Measurements from ENCODE around the gene RNFT1.
"Not testable (repeated sequence)": the region's sequence is repeated elsewhere in the genome, so short reads cannot be mapped to it uniquely, and the experiment has no call there.

Gene RNFT1

GRCh38 chr17:59964482-59965328 is at the start of gene RNFT1:
Gene RNFT1 (minus strand): TSS chr17:59964740. CDS start chr17:59964663, 77 bp downstream.
- DNase-seq (ENCODE audit: low spot score): peak; percentile 89

- DNase-seq (ENCODE audit: low spot score): not testable (repeated sequence)
Measured at GRCh38 chr17:60009326-60009725, 44.8 kb upstream of the RNFT1 start.

GRCh38 chr17:60008377-60008776 is 43.8 kb upstream of the RNFT1 start:
- not testable (repeated sequence) for DNase-seq (ENCODE audit: low spot score)

GRCh38 chr17:60006160-60006559 is 41.6 kb upstream of the RNFT1 start:
- no peak for DNase-seq (ENCODE audit: low spot score)

- DNase-seq (ENCODE audit: low spot score): not testable (repeated sequence)
Measured at GRCh38 chr17:60004561-60004960, 40.0 kb upstream of the RNFT1 start.

GRCh38 chr17:60002405-60002804 is 37.9 kb upstream of the RNFT1 start:
- not testable (repeated sequence) for DNase-seq (ENCODE audit: low spot score)

- DNase-seq (ENCODE audit: low spot score): not testable (repeated sequence)
Measured at GRCh38 chr17:59996608-59997007, 32.1 kb upstream of the RNFT1 start.

GRCh38 chr17:59975166-59975565 is 10.6 kb upstream of the RNFT1 start:
- DNase-seq (ENCODE audit: low spot score): not testable (repeated sequence)

GRCh38 chr17:59973483-59973882 is 8.9 kb upstream of the RNFT1 start:
- DNase-seq (ENCODE audit: low spot score): not testable (repeated sequence)

GRCh38 chr17:59972778-59973177 is 8.2 kb upstream of the RNFT1 start:
- DNase-seq (ENCODE audit: low spot score): no peak

GRCh38 chr17:59971771-59972170 is 7.2 kb upstream of the RNFT1 start:
- not testable (repeated sequence) for DNase-seq (ENCODE audit: low spot score)

GRCh38 chr17:59963738-59964481 is 630 bp downstream of the RNFT1 start:
- peak; percentile 61 for DNase-seq (ENCODE audit: low spot score)

- DNase-seq (ENCODE audit: low spot score): no peak
Measured at GRCh38 chr17:59962739-59963318, 1.7 kb downstream of the RNFT1 start.

GRCh38 chr17:59959574-59959973 is 5.0 kb downstream of the RNFT1 start:
- DNase-seq (ENCODE audit: low spot score): not testable (repeated sequence)

GRCh38 chr17:59954856-59955255 is 9.7 kb downstream of the RNFT1 start:
- DNase-seq (ENCODE audit: low spot score): no peak

GRCh38 chr17:59950049-59950448 is 14.5 kb downstream of the RNFT1 start:
- DNase-seq (ENCODE audit: low spot score): no peak

- not testable (repeated sequence) for DNase-seq (ENCODE audit: low spot score)
Measured at GRCh38 chr17:59947310-59947709, 17.2 kb downstream of the RNFT1 start.

- DNase-seq (ENCODE audit: low spot score): not testable (repeated sequence)
Measured at GRCh38 chr17:59946433-59946832, 18.1 kb downstream of the RNFT1 start.

GRCh38 chr17:59941131-59941530 is 23.4 kb downstream of the RNFT1 start:
- DNase-seq (ENCODE audit: low spot score): no peak

- not testable (repeated sequence) for DNase-seq (ENCODE audit: low spot score)
Measured at GRCh38 chr17:59940697-59941096, 23.8 kb downstream of the RNFT1 start.

GRCh38 chr17:59933317-59933716 is 31.2 kb downstream of the RNFT1 start:
- DNase-seq (ENCODE audit: low spot score): not testable (repeated sequence)

- not testable (repeated sequence) for DNase-seq (ENCODE audit: low spot score)
Measured at GRCh38 chr17:59930768-59931167, 33.8 kb downstream of the RNFT1 start.
